T-helper 17 cell (primary cell): Measurements from ENCODE around the gene ENTPD3. TPM values are rescaled to one million over a fixed set of nuclear protein-coding genes. Genes with fewer than 3 reads are reported as not detected.

Experiments
- ATAC-seq: fragments of 150-1000 bp; cut with Tn5 transposase; 2 replicates; pipeline ENCODE4 v1.10.0; 2021; ENCODE audit warnings: mild to moderate bottlenecking, moderate library complexity
- DNase-seq, 3 donors: peaks; one replicate each; pipeline versions ENCODE4 v3.0.0 to v3.0.0-alpha.2; 2020 to 2021
- H3K9me3 ChIP-seq: one replicate; pipeline ENCODE4 v1.7.0; 2013; ENCODE audit warnings: low read length, mild to moderate bottlenecking; ENCODE audit not compliant: control insufficient read depth, poor library complexity, severe bottlenecking
- H3K27ac Mint-ChIP-seq: one replicate; pipeline ENCODE4 v1.8.0; 2022; ENCODE audit warnings: mild to moderate bottlenecking, moderate library complexity, mixed read lengths
- H3K27me3 Mint-ChIP-seq: one replicate; pipeline ENCODE4 v1.8.0; 2022; ENCODE audit warnings: mixed read lengths
- H3K36me3 Mint-ChIP-seq: one replicate; pipeline ENCODE4 v1.8.0; 2022; ENCODE audit warnings: low read depth, mixed read lengths
- H3K4me1 Mint-ChIP-seq: one replicate; pipeline ENCODE4 v1.8.0; 2022; ENCODE audit warnings: mild to moderate bottlenecking, mixed read lengths
- H3K4me3 Mint-ChIP-seq: one replicate; pipeline ENCODE4 v1.8.0; 2022; ENCODE audit warnings: mild to moderate bottlenecking, moderate library complexity, mixed read lengths
- total RNA-seq, 4 donors: library from RNA in 2 of 4; stranded (reverse) in 2 of 4; gene quantifications; one replicate each; pipeline ENCODE4 v1.2.3 and lab custom pipeline; 2022 to 2026

The ENTPD3 gene
- total RNA-seq, 2 donors from 2014 or later = not detected

- Mint-ChIP-seq H3K4me3 (peak within 1 kb of the TSS; percentile 90), H3K27ac (peak within 1 kb of the TSS; percentile 98), H3K27me3 (no peaks in the 10 kb centered on the region), H3K36me3 (peaks cover 2% of the 10 kb centered on the region), H3K4me1 (peaks cover 28% of the 10 kb centered on the region)
- H3K9me3 ChIP-seq = no peaks in the 10 kb centered on the region
- peak; percentile 92 for ATAC-seq
- peak; percentile 36 to 38 (median 38) for DNase-seq
Measured at GRCh38 chr3:40476478-40477470, 89.8 kb downstream of the ENTPD3 start, which contains the start of gene ZNF619. ZNF619 (plus strand) TSS chr3:40477122; CDS start chr3:40477980, 858 bp downstream.

GRCh38 chr3:40477666-40478065 lies 90.7 kb downstream of the ENTPD3 start:
- peaks cover 6% of the 10 kb centered on the region for H3K36me3 Mint-ChIP-seq
- no peaks in the 10 kb centered on the region for H3K27me3 Mint-ChIP-seq
- no peaks in the 10 kb centered on the region for H3K9me3 ChIP-seq
- ATAC-seq (no peak), DNase-seq (no peak)
- H3K4me1 Mint-ChIP-seq = peaks cover 34% of the 10 kb centered on the region
- H3K4me3 Mint-ChIP-seq = peak overlapping the region; percentile 90
- peak overlapping the region; percentile 98 for H3K27ac Mint-ChIP-seq

Other genes starting within 250 kb of the ENTPD3 start
- gene EIF1B, start 77.5 kb upstream of the ENTPD3 start, total RNA-seq = 10 to 100 TPM; 55.4 to 62.1 TPM
- gene RPL14, start 70.2 kb downstream of the ENTPD3 start, total RNA-seq = 1,000 to 10,000 TPM; 2,732 to 3,433 TPM
- 1 to 10 TPM; 5.0 to 8.4 TPM for gene ZNF619, start 89.9 kb downstream of the ENTPD3 start, total RNA-seq
- gene ZNF620, start 118.9 kb downstream of the ENTPD3 start, total RNA-seq = 1 to 10 TPM in 1 of 2 donors, under 1 TPM in 1; 0.94 to 2.5 TPM
- gene ZNF621, start 137.8 kb downstream of the ENTPD3 start, total RNA-seq = 10 to 100 TPM; 16.6 to 17.1 TPM